H9 (cell line): ENCODE results near the gene PLXNA4. TPM values are rescaled to one million over a fixed set of nuclear protein-coding genes. Genes with fewer than 3 reads are reported as not detected.

Experiments used
- DNase-seq: peaks from one replicate; pipeline ENCODE4 v3.0.0-alpha.2; 2017
- H2AFZ ChIP-seq: one replicate; pipeline ENCODE4 v1.6.1; 2013; ENCODE audit warnings: mild to moderate bottlenecking, low read length, control low read depth, moderate library complexity
- H2AK5ac ChIP-seq: 2 replicates; pipeline ENCODE4 v1.6.1; 2013; ENCODE audit warnings: low read length, control low read depth, mixed read lengths; ENCODE audit not compliant: insufficient read length
- H2BK120ac ChIP-seq: one replicate; pipeline ENCODE4 v1.6.1; 2013; ENCODE audit warnings: low read depth, mild to moderate bottlenecking, low read length, control low read depth, inconsistent platforms; ENCODE audit not compliant: poor library complexity, severe bottlenecking
- H2BK12ac ChIP-seq: 2 replicates; pipeline ENCODE4 v1.6.1; 2013; ENCODE audit warnings: low read length, control low read depth, mixed read lengths, low read depth; ENCODE audit not compliant: insufficient read length
- H2BK15ac ChIP-seq: 2 replicates; pipeline ENCODE4 v1.6.1; 2013; ENCODE audit warnings: low read depth, low read length, control low read depth
- H2BK20ac ChIP-seq: one replicate; pipeline ENCODE4 v1.6.1; 2013; ENCODE audit warnings: low read depth, mild to moderate bottlenecking, low read length, control low read depth, inconsistent platforms; ENCODE audit not compliant: poor library complexity, severe bottlenecking
- H2BK5ac ChIP-seq: 2 replicates; pipeline ENCODE4 v1.6.1; 2013; ENCODE audit warnings: low read length, control low read depth, mixed read lengths; ENCODE audit not compliant: insufficient read length
- H3K14ac ChIP-seq: 2 replicates; pipeline ENCODE4 v1.6.1; 2013; ENCODE audit warnings: low read length, control low read depth; ENCODE audit not compliant: insufficient read depth
- H3K18ac ChIP-seq: 2 replicates; pipeline ENCODE4 v1.6.1; 2013; ENCODE audit warnings: low read depth, mild to moderate bottlenecking, mixed read lengths, low read length, control low read depth; ENCODE audit not compliant: insufficient read length
- H3K23ac ChIP-seq: 2 replicates; pipeline ENCODE4 v1.6.1; 2013; ENCODE audit warnings: low read length, control low read depth, mixed read lengths, low read depth; ENCODE audit not compliant: insufficient read length
- H3K23me2 ChIP-seq: 2 replicates; pipeline ENCODE4 v1.6.1; 2013; ENCODE audit warnings: low read depth, mild to moderate bottlenecking, mixed read lengths, low read length, control low read depth; ENCODE audit not compliant: insufficient read length, poor library complexity, severe bottlenecking
- H3K27ac ChIP-seq: 2 replicates; pipeline ENCODE4 v1.5.1; 2013; ENCODE audit warnings: low read length, control low read depth, mixed read lengths, low read depth; ENCODE audit not compliant: insufficient read length
- H3K27me3 ChIP-seq: 2 replicates; pipeline ENCODE4 v1.6.1; 2013; ENCODE audit warnings: low read length, control low read depth, inconsistent platforms; ENCODE audit not compliant: insufficient read depth
- H3K4ac ChIP-seq: 2 replicates; pipeline ENCODE4 v1.6.1; 2013; ENCODE audit warnings: low read depth, mild to moderate bottlenecking, control low read depth, inconsistent platforms, low read length, moderate library complexity
- H3K4me1 ChIP-seq: 2 replicates; pipeline ENCODE4 v1.6.1; 2013; ENCODE audit warnings: low read length, control low read depth, inconsistent platforms; ENCODE audit not compliant: insufficient read depth
- H3K4me2 ChIP-seq: 2 replicates; pipeline ENCODE4 v1.6.1; 2013; ENCODE audit warnings: low read length, control low read depth, mixed read lengths; ENCODE audit not compliant: insufficient read length, insufficient read depth
- H3K56ac ChIP-seq: 2 replicates; pipeline ENCODE4 v1.6.1; 2013; ENCODE audit warnings: low read depth, mild to moderate bottlenecking, mixed read lengths, low read length, control low read depth; ENCODE audit not compliant: insufficient read length
- H3K79me1 ChIP-seq: 2 replicates; pipeline ENCODE4 v1.6.1; 2013; ENCODE audit warnings: low read depth, mild to moderate bottlenecking, moderate library complexity, low read length, control low read depth, inconsistent platforms; ENCODE audit not compliant: insufficient read depth, poor library complexity, severe bottlenecking
- H3K79me2 ChIP-seq: 2 replicates; pipeline ENCODE4 v1.6.1; 2013; ENCODE audit warnings: low read length, control low read depth, inconsistent platforms; ENCODE audit not compliant: insufficient read depth
- H3K9ac ChIP-seq: 2 replicates; pipeline ENCODE4 v1.6.1; 2013; ENCODE audit warnings: low read length, control low read depth, mixed read lengths; ENCODE audit not compliant: insufficient read length; ENCODE audit errors: extremely low read depth
- H3K9me3 ChIP-seq: one replicate; pipeline ENCODE4 v1.6.1; 2013; ENCODE audit warnings: low read depth, low read length, inconsistent platforms; ENCODE audit not compliant: control insufficient read depth
- H3T11ph ChIP-seq: one replicate; pipeline ENCODE4 v1.6.1; 2013; ENCODE audit warnings: mild to moderate bottlenecking, low read length, control low read depth, inconsistent platforms
- H4K20me1 ChIP-seq: one replicate; pipeline ENCODE4 v1.6.1; 2013; ENCODE audit not compliant: control insufficient read depth, insufficient read length, insufficient read depth
- H4K5ac ChIP-seq: 2 replicates; pipeline ENCODE4 v1.6.1; 2013; ENCODE audit warnings: low read depth, mild to moderate bottlenecking, mixed read lengths, low read length, control low read depth; ENCODE audit not compliant: insufficient read length
- H4K8ac ChIP-seq: replicated peaks from 2 replicates; pipeline ENCODE4 v1.6.1; 2013; ENCODE audit warnings: low read length, control low read depth, mixed read lengths, low read depth; ENCODE audit not compliant: insufficient read length
- H4K91ac ChIP-seq: 2 replicates; pipeline ENCODE4 v1.6.1; 2013; ENCODE audit warnings: low read depth, mild to moderate bottlenecking, moderate library complexity, mixed read lengths, low read length, control low read depth; ENCODE audit not compliant: insufficient read length
- H3K27ac Mint-ChIP-seq, 3 experiments: 2 replicates in 2 of 3; 3 replicates in 1 of 3; pipeline ENCODE4 v1.8.0; 2020 to 2021; ENCODE audit warnings: mixed read lengths in 3 of 3, mild to moderate bottlenecking in 1 of 3, moderate library complexity in 1 of 3
- H3K27me3 Mint-ChIP-seq: 2 replicates; pipeline ENCODE4 v1.8.0; 2021; ENCODE audit warnings: low read depth, mild to moderate bottlenecking, moderate library complexity, mixed read lengths
- H3K36me3 Mint-ChIP-seq, 3 experiments: 2 replicates in 2 of 3; 3 replicates in 1 of 3; pipeline ENCODE4 v1.8.0; 2020 to 2021; ENCODE audit warnings: low read depth in 3 of 3, mixed read lengths in 3 of 3; ENCODE audit not compliant: insufficient read depth in 1 of 3
- H3K4me1 Mint-ChIP-seq, 2 experiments: 2 replicates each; pipeline ENCODE4 v1.8.0; 2020; ENCODE audit warnings: mixed read lengths in 2 of 2
- H3K4me3 Mint-ChIP-seq, 2 experiments: 2 replicates in 1 of 2; 3 replicates in 1 of 2; pipeline ENCODE4 v1.8.0; 2020 to 2021; ENCODE audit warnings: mild to moderate bottlenecking in 2 of 2, mixed read lengths in 2 of 2, moderate library complexity in 1 of 2
- H3K9me3 Mint-ChIP-seq, 2 experiments: 2 replicates in 1 of 2; 3 replicates in 1 of 2; pipeline ENCODE4 v1.8.0; 2020; ENCODE audit warnings: mild to moderate bottlenecking in 2 of 2, mixed read lengths in 2 of 2, moderate library complexity in 1 of 2
- CTCF ChIP-seq: fragments of 200-600 bp; sonication (generic); conservative IDR thresholded peaks from 3 replicates; pipeline ENCODE4 v1.8.0; 2021; ENCODE audit warnings: antibody characterized with exemption, mild to moderate bottlenecking
- WGBS: extraction: QIAGEN DNeasy Blood & Tissue Kit; methylation state at CpG from one replicate; pipeline ENCODE4 v1.1.7; 2013; ENCODE audit warnings: missing lambda C conversion rate, low lambda C conversion rate, mixed read lengths; ENCODE audit not compliant: insufficient read length; ENCODE audit errors: extremely low coverage; 5-methylcytosine and 5-hydroxymethylcytosine counted together
- total RNA-seq: library from RNA; stranded (reverse); gene quantifications from 2 replicates; pipeline ENCODE4 v1.2.1, GENCODE V29; 2021

PLXNA4 gene
- total RNA-seq, 1 experiment from 2014 or later: 0.35 TPM

GRCh38 chr7:132572526-132572925, 3.7 kb downstream of the PLXNA4 start:
- Mint-ChIP-seq H3K27me3 (peaks cover 94% of the 10 kb centered on the region), H3K4me1 (peaks cover 37 to 54% of the 10 kb centered on the region in 2 experiments), H3K4me3 (peak overlapping the region in 1 of 2 experiments; percentile 71; a peak in 2 of 5 replicates), H3K36me3 (no peaks in the 10 kb centered on the region; a peak in 1 of 7 replicates), H3K9me3 (no peaks in the 10 kb centered on the region), H3K27ac (no peak overlapping the region)
- Histone ChIP-seq H3K79me1 (no peaks in the 10 kb centered on the region), H3K27me3 (peaks cover 41% of the 10 kb centered on the region), H3T11ph (no peak overlapping the region), H3K79me2 (no peaks in the 10 kb centered on the region), H3K9me3 (no peaks in the 10 kb centered on the region), H2BK5ac (no peak overlapping the region), H2AK5ac (no peak overlapping the region), H3K4ac (no peak overlapping the region), H4K5ac (no peak overlapping the region), H4K91ac (no peak overlapping the region), H2BK20ac (no peak overlapping the region), H3K14ac (no peak overlapping the region), H3K27ac (no peak overlapping the region), H3K18ac (no peak overlapping the region), H3K4me1 (peaks cover 2% of the 10 kb centered on the region), H2BK120ac (no peak overlapping the region), H2AFZ (no peak overlapping the region), H2BK15ac (no peak overlapping the region), H3K23me2 (peaks cover 14% of the 10 kb centered on the region), H4K20me1 (no peaks in the 10 kb centered on the region), H4K8ac (no peak overlapping the region), H3K9ac (no peak overlapping the region), H3K4me2 (no peak overlapping the region), H3K23ac (no peak overlapping the region), H3K56ac (no peak overlapping the region), H2BK12ac (no peak overlapping the region)
- no peak for DNase-seq
- WGBS: no CpG with 5 or more reads among the region's 3 CpGs
- TF ChIP-seq CTCF: no peak
